ENCODE measurements around the gene ITPR2. TPM values are rescaled to one million over a fixed set of nuclear protein-coding genes. Genes with fewer than 3 reads are reported as not detected.

The ITPR2 gene
- total and polyA plus RNA-seq, 4 donors, result 11.7 to 93.3 (median 35.4) TPM

- Histone ChIP-seq H3K27ac (ENCODE audit: low read depth in 1 of 2, low read length in 2 of 2) (no peak overlapping the region), H3K27me3 (ENCODE audit: control insufficient read depth in 4 of 4, insufficient read depth in 4 of 4, low read length in 3 of 4) (no peaks in the 10 kb centered on the region), H3K4me1 (ENCODE audit: control insufficient read depth in 4 of 4, insufficient read depth in 4 of 4, low read length in 3 of 4) (no peaks in the 10 kb centered on the region), H3K9me3 (ENCODE audit: control insufficient read depth in 4 of 4, low read length in 3 of 4) (no peaks in the 10 kb centered on the region), H3K36me3 (ENCODE audit: control insufficient read depth in 4 of 4, insufficient read depth in 3 of 4, low read depth in 1 of 4, low read length in 3 of 4) (peaks cover 2 to 40% (median 30%) of the 10 kb centered on the region in 4 donors), H3K9ac (ENCODE audit: low read depth in 1 of 2, low read length in 2 of 2) (no peak overlapping the region), H3K4me3 (ENCODE audit: low read depth in 1 of 3, low read length in 3 of 3) (no peak overlapping the region)
- 97% methylated on average over 2 of the region's 2 CpGs for WGBS
- TF ChIP-seq GABPA (IDR thresholded peaks at IDR 0.05 in 1 of 2, conservative IDR thresholded peaks at IDR 0.05 in 1 of 2), result no peak
- TF ChIP-seq, protein P1, sequence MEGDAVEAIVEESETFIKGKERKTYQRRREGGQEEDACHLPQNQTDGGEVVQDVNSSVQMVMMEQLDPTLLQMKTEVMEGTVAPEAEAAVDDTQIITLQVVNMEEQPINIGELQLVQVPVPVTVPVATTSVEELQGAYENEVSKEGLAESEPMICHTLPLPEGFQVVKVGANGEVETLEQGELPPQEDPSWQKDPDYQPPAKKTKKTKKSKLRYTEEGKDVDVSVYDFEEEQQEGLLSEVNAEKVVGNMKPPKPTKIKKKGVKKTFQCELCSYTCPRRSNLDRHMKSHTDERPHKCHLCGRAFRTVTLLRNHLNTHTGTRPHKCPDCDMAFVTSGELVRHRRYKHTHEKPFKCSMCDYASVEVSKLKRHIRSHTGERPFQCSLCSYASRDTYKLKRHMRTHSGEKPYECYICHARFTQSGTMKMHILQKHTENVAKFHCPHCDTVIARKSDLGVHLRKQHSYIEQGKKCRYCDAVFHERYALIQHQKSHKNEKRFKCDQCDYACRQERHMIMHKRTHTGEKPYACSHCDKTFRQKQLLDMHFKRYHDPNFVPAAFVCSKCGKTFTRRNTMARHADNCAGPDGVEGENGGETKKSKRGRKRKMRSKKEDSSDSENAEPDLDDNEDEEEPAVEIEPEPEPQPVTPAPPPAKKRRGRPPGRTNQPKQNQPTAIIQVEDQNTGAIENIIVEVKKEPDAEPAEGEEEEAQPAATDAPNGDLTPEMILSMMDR (IDR thresholded peaks at IDR 0.05; ENCODE audit: low read depth, low read length, missing input control), result no peak
- TF ChIP-seq TAF1 (conservative IDR thresholded peaks at IDR 0.05), result no peak
- no peak for TF ChIP-seq HNF4G (IDR thresholded peaks at IDR 0.05)
- TF ChIP-seq, protein P2, sequence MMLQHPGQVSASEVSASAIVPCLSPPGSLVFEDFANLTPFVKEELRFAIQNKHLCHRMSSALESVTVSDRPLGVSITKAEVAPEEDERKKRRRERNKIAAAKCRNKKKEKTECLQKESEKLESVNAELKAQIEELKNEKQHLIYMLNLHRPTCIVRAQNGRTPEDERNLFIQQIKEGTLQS (IDR thresholded peaks at IDR 0.05), result no peak
- no peak for TF ChIP-seq NR2F2 (IDR thresholded peaks at IDR 0.05)
- no peak for TF ChIP-seq FOXA2 (IDR thresholded peaks at IDR 0.05)
- TF ChIP-seq, protein P3, sequence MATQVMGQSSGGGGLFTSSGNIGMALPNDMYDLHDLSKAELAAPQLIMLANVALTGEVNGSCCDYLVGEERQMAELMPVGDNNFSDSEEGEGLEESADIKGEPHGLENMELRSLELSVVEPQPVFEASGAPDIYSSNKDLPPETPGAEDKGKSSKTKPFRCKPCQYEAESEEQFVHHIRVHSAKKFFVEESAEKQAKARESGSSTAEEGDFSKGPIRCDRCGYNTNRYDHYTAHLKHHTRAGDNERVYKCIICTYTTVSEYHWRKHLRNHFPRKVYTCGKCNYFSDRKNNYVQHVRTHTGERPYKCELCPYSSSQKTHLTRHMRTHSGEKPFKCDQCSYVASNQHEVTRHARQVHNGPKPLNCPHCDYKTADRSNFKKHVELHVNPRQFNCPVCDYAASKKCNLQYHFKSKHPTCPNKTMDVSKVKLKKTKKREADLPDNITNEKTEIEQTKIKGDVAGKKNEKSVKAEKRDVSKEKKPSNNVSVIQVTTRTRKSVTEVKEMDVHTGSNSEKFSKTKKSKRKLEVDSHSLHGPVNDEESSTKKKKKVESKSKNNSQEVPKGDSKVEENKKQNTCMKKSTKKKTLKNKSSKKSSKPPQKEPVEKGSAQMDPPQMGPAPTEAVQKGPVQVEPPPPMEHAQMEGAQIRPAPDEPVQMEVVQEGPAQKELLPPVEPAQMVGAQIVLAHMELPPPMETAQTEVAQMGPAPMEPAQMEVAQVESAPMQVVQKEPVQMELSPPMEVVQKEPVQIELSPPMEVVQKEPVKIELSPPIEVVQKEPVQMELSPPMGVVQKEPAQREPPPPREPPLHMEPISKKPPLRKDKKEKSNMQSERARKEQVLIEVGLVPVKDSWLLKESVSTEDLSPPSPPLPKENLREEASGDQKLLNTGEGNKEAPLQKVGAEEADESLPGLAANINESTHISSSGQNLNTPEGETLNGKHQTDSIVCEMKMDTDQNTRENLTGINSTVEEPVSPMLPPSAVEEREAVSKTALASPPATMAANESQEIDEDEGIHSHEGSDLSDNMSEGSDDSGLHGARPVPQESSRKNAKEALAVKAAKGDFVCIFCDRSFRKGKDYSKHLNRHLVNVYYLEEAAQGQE (IDR thresholded peaks at IDR 0.05), result no peak
- no peak for TF ChIP-seq HNF4A (conservative IDR thresholded peaks at IDR 0.05)
- TF ChIP-seq SP1 (IDR thresholded peaks at IDR 0.05), result no peak
- no peak for TF ChIP-seq JUND (IDR thresholded peaks at IDR 0.05)
- TF ChIP-seq ZBTB33 (IDR thresholded peaks at IDR 0.05), result no peak
- TF ChIP-seq RAD21 (IDR thresholded peaks at IDR 0.05), result no peak
- no peak for DNase-seq (ENCODE audit: low spot score)
These were observed 252.4 kb downstream of the ITPR2 start for GRCh38 chr12:26580619-26581018.

GRCh38 chr12:26576266-26576665, 256.7 kb downstream of the ITPR2 start:
- Histone ChIP-seq H3K9ac (ENCODE audit: low read depth in 1 of 2, low read length in 2 of 2) (no peak overlapping the region), H3K36me3 (ENCODE audit: control insufficient read depth in 4 of 4, insufficient read depth in 3 of 4, low read depth in 1 of 4, low read length in 3 of 4) (peaks cover 3 to 59% (median 35%) of the 10 kb centered on the region in 4 donors), H3K4me3 (ENCODE audit: low read depth in 1 of 3, low read length in 3 of 3) (no peak overlapping the region), H3K4me1 (ENCODE audit: control insufficient read depth in 4 of 4, insufficient read depth in 4 of 4, low read length in 3 of 4) (no peaks in the 10 kb centered on the region), H3K27me3 (ENCODE audit: control insufficient read depth in 4 of 4, insufficient read depth in 4 of 4, low read length in 3 of 4) (no peaks in the 10 kb centered on the region), H3K9me3 (ENCODE audit: control insufficient read depth in 4 of 4, low read length in 3 of 4) (no peaks in the 10 kb centered on the region), H3K27ac (ENCODE audit: low read depth in 1 of 2, low read length in 2 of 2) (no peak overlapping the region)
- 88% methylated on average over 6 of the region's 6 CpGs for WGBS
- DNase-seq (ENCODE audit: low spot score), result no peak
- TF ChIP-seq FOXA2 (IDR thresholded peaks at IDR 0.05) (no peak), EGR1 (IDR thresholded peaks at IDR 0.05; ENCODE audit: low read depth in 2 of 2) (no peak), MAX (IDR thresholded peaks at IDR 0.05) (no peak), HNF4A (conservative IDR thresholded peaks at IDR 0.05) (no peak), SP1 (IDR thresholded peaks at IDR 0.05) (no peak), RXRA (IDR thresholded peaks at IDR 0.05) (no peak), TAF1 (conservative IDR thresholded peaks at IDR 0.05) (no peak), RAD21 (IDR thresholded peaks at IDR 0.05) (no peak), JUND (IDR thresholded peaks at IDR 0.05) (no peak), HNF4G (IDR thresholded peaks at IDR 0.05) (no peak), NR2F2 (IDR thresholded peaks at IDR 0.05) (no peak), FOXA1 (IDR thresholded peaks at IDR 0.05) (no peak), YY1 (IDR thresholded peaks at IDR 0.05) (no peak)
